ENCODE data around the gene KCNK16. TPM values are rescaled to one million over a fixed set of nuclear protein-coding genes. Genes with fewer than 3 reads are reported as not detected.
A peak's percentile ranks its signal among the peaks of the same experiment; 100 is the strongest.
"Not testable (repeated sequence)": the region's sequence is repeated elsewhere in the genome, so short reads cannot be mapped to it uniquely, and the experiment has no call there.

KCNK16 gene
- total and polyA plus RNA-seq, 5 donors from 2014 or later: not detected

- Histone ChIP-seq H3K36me3 (ENCODE audit: control insufficient read depth, insufficient read depth, low read length) (no peaks in the 10 kb centered on the region), H3K4me3 (ENCODE audit: low read depth, low read length) (no peak overlapping the region), H3K27me3 (ENCODE audit: control insufficient read depth, insufficient read depth, low read length) (no peaks in the 10 kb centered on the region), H3K27ac (ENCODE audit: insufficient read depth, low read length, poor library complexity, severe bottlenecking) (no peak overlapping the region), H3K4me1 (ENCODE audit: control insufficient read depth, insufficient read depth, low read length, poor library complexity, severe bottlenecking) (no peaks in the 10 kb centered on the region), H3K9me3 (ENCODE audit: control insufficient read depth in 2 of 2, low read length in 2 of 2) (no peaks in the 10 kb centered on the region)
- no peak overlapping the region for H3K4me3 Mint-ChIP-seq
- peaks cover 0 to 2% (median 0%) of the 10 kb centered on the region in 7 donors for H3K9me3 Mint-ChIP-seq
- ATAC-seq (ENCODE audit: low read depth in 2 of 2) (no peak), DNase-seq (no peak)
- no peaks in the 10 kb centered on the region for H3K4me1 Mint-ChIP-seq
- H3K27ac Mint-ChIP-seq: peak overlapping the region in 2 of 3 donors; percentile 5 to 44
- H3K36me3 Mint-ChIP-seq: no peaks in the 10 kb centered on the region
- no peaks in the 10 kb centered on the region for H3K27me3 Mint-ChIP-seq
Observed at GRCh38 chr6:39294899-39295298, 27.6 kb downstream of the KCNK16 start.

DNA sequence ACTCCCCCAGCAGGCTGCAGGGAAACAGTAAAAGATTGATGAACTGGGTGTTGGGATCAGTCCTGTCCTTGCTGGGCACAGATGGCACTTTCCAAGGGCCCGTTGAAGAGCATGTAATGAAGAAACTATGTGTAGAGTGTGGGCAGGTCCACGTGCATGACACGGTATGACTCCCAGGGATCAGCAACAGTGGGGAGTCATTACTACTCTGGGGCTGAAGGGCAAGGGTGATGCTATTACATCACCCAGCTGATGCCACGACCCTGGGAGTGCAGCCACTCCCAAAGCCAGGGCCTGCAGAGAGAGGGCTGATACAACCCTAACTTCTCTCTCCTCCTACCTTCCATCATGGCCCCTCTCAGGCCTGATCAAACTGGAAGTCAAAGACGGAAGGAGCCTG, 28.4 kb downstream of the KCNK16 start:
- no peak overlapping the region for H3K27ac ChIP-seq (ENCODE audit: insufficient read depth, low read length, poor library complexity, severe bottlenecking)
- no peaks in the 10 kb centered on the region for H3K36me3 ChIP-seq (ENCODE audit: control insufficient read depth, insufficient read depth, low read length)
- H3K4me1 ChIP-seq (ENCODE audit: control insufficient read depth, insufficient read depth, low read length, poor library complexity, severe bottlenecking): no peaks in the 10 kb centered on the region
- ATAC-seq (ENCODE audit: low read depth in 2 of 2) (no peak), DNase-seq (no peak)
- Mint-ChIP-seq H3K27ac (no peak overlapping the region), H3K4me3 (no peak overlapping the region), H3K4me1 (no peaks in the 10 kb centered on the region), H3K9me3 (peaks cover 0 to 2% (median 0%) of the 10 kb centered on the region in 7 donors), H3K27me3 (no peaks in the 10 kb centered on the region), H3K36me3 (no peaks in the 10 kb centered on the region)
- H3K27me3 ChIP-seq (ENCODE audit: control insufficient read depth, insufficient read depth, low read length): no peaks in the 10 kb centered on the region
- H3K9me3 ChIP-seq (ENCODE audit: control insufficient read depth in 2 of 2, low read length in 2 of 2): no peaks in the 10 kb centered on the region
- no peak overlapping the region for H3K4me3 ChIP-seq (ENCODE audit: low read depth, low read length)

- Mint-ChIP-seq H3K27me3 (no peaks in the 10 kb centered on the region), H3K27ac (no peak overlapping the region), H3K36me3 (no peaks in the 10 kb centered on the region), H3K4me1 (no peaks in the 10 kb centered on the region), H3K9me3 (peaks cover 0 to 2% (median 0%) of the 10 kb centered on the region in 7 donors), H3K4me3 (no peak overlapping the region)
- Histone ChIP-seq H3K4me1 (ENCODE audit: control insufficient read depth, insufficient read depth, low read length, poor library complexity, severe bottlenecking) (no peaks in the 10 kb centered on the region), H3K27me3 (ENCODE audit: control insufficient read depth, insufficient read depth, low read length) (no peaks in the 10 kb centered on the region), H3K36me3 (ENCODE audit: control insufficient read depth, insufficient read depth, low read length) (no peaks in the 10 kb centered on the region), H3K27ac (ENCODE audit: insufficient read depth, low read length, poor library complexity, severe bottlenecking) (no peak overlapping the region), H3K9me3 (ENCODE audit: control insufficient read depth in 2 of 2, low read length in 2 of 2) (no peaks in the 10 kb centered on the region), H3K4me3 (ENCODE audit: low read depth, low read length) (no peak overlapping the region)
- no peak for DNase-seq
- ATAC-seq (ENCODE audit: low read depth in 2 of 2): no peak
Observed at GRCh38 chr6:39292637-39293036, 29.9 kb downstream of the KCNK16 start.

- H3K27me3 Mint-ChIP-seq: no peaks in the 10 kb centered on the region
- Histone ChIP-seq H3K36me3 (ENCODE audit: control insufficient read depth, insufficient read depth, low read length) (no peaks in the 10 kb centered on the region), H3K4me1 (ENCODE audit: control insufficient read depth, insufficient read depth, low read length, poor library complexity, severe bottlenecking) (no peaks in the 10 kb centered on the region), H3K9me3 (ENCODE audit: control insufficient read depth in 2 of 2, low read length in 2 of 2) (no peaks in the 10 kb centered on the region), H3K27ac (ENCODE audit: insufficient read depth, low read length, poor library complexity, severe bottlenecking) (no peak overlapping the region), H3K27me3 (ENCODE audit: control insufficient read depth, insufficient read depth, low read length) (no peaks in the 10 kb centered on the region), H3K4me3 (ENCODE audit: low read depth, low read length) (no peak overlapping the region)
- ATAC-seq (ENCODE audit: low read depth in 2 of 2): no peak
- H3K27ac Mint-ChIP-seq: no peak overlapping the region
- H3K9me3 Mint-ChIP-seq: peaks cover 0 to 2% (median 0%) of the 10 kb centered on the region in 7 donors
- no peak for DNase-seq
- H3K36me3 Mint-ChIP-seq: no peaks in the 10 kb centered on the region
- no peaks in the 10 kb centered on the region for H3K4me1 Mint-ChIP-seq
- no peak overlapping the region for H3K4me3 Mint-ChIP-seq
Observed at GRCh38 chr6:39289490-39289889, 33.0 kb downstream of the KCNK16 start.

DNA sequence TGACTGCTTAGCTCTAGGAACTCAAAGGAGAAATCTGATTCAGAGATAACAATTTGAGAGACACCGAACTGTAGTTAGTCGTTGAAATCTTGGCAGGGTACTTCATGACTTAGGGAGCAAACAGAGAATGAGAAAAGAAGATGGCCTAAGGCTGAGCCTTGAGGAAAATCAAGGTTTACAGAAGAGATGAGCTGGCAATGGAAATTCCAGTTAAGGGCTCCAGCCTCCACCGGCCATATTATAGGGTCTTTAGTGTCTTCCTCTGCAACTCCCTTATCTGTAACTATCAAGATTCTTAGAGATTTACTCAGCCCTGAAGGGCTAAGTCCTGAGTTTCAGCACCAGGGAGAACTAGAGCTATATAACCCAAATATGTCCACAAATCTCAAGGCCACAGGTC, 34.9 kb downstream of the KCNK16 start:
- H3K4me1 Mint-ChIP-seq: no peaks in the 10 kb centered on the region
- ATAC-seq (ENCODE audit: low read depth in 2 of 2): no peak

GRCh38 chr6:39286596-39286995, 35.9 kb downstream of the KCNK16 start:
- ATAC-seq (ENCODE audit: low read depth in 2 of 2); DNase-seq; H3K27me3 Mint-ChIP-seq; H3K4me3 Mint-ChIP-seq; H3K36me3 Mint-ChIP-seq; H3K4me1 ChIP-seq (ENCODE audit: control insufficient read depth, insufficient read depth, low read length, poor library complexity, severe bottlenecking); H3K27ac Mint-ChIP-seq; H3K4me1 Mint-ChIP-seq; H3K27ac ChIP-seq (ENCODE audit: insufficient read depth, low read length, poor library complexity, severe bottlenecking); H3K9me3 Mint-ChIP-seq; H3K36me3 ChIP-seq (ENCODE audit: control insufficient read depth, insufficient read depth, low read length); H3K9me3 ChIP-seq (ENCODE audit: control insufficient read depth in 2 of 2, low read length in 2 of 2); H3K27me3 ChIP-seq (ENCODE audit: control insufficient read depth, insufficient read depth, low read length); H3K4me3 ChIP-seq (ENCODE audit: low read depth, low read length): not testable (repeated sequence)

More for the DNA sequence above, 34.9 kb downstream of the KCNK16 start:
- no peaks in the 10 kb centered on the region for H3K36me3 Mint-ChIP-seq
- H3K27me3 Mint-ChIP-seq: no peaks in the 10 kb centered on the region
- Histone ChIP-seq H3K27ac (ENCODE audit: insufficient read depth, low read length, poor library complexity, severe bottlenecking) (no peak overlapping the region), H3K4me3 (ENCODE audit: low read depth, low read length) (no peak overlapping the region), H3K4me1 (ENCODE audit: control insufficient read depth, insufficient read depth, low read length, poor library complexity, severe bottlenecking) (no peaks in the 10 kb centered on the region), H3K9me3 (ENCODE audit: control insufficient read depth in 2 of 2, low read length in 2 of 2) (no peaks in the 10 kb centered on the region), H3K27me3 (ENCODE audit: control insufficient read depth, insufficient read depth, low read length) (no peaks in the 10 kb centered on the region), H3K36me3 (ENCODE audit: control insufficient read depth, insufficient read depth, low read length) (no peaks in the 10 kb centered on the region)
- no peak overlapping the region for H3K27ac Mint-ChIP-seq
- H3K4me3 Mint-ChIP-seq: no peak overlapping the region
- peaks cover 0 to 2% (median 0%) of the 10 kb centered on the region in 7 donors for H3K9me3 Mint-ChIP-seq
- DNase-seq: no peak

DNA sequence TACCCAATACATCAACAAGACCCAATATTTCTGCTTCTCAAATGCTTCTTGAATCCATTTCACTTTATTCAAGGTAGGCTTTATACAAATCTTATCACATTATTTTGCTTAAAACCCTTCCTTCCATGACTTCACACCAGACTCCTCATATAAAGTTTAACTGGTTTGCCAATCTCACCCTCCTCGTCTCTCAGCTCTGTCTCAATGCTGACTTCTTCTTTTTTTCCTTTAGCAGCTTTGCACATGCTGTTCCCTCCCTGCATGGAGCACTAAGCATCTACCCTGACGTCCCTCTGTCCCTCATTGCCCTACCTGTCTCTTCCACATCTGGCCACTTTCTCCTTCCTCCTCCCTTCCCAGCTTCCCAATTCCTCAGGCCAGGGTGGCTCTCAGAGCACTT, 39.7 kb downstream of the KCNK16 start:
- ATAC-seq (ENCODE audit: low read depth in 2 of 2): no peak
- no peak overlapping the region for H3K27ac Mint-ChIP-seq
- peaks cover 0 to 2% (median 0%) of the 10 kb centered on the region in 7 donors for H3K9me3 Mint-ChIP-seq
- DNase-seq: no peak
- H3K9me3 ChIP-seq (ENCODE audit: control insufficient read depth in 2 of 2, low read length in 2 of 2): no peaks in the 10 kb centered on the region
- H3K4me3 ChIP-seq (ENCODE audit: low read depth, low read length): no peak overlapping the region
- H3K4me3 Mint-ChIP-seq: no peak overlapping the region
- H3K4me1 ChIP-seq (ENCODE audit: control insufficient read depth, insufficient read depth, low read length, poor library complexity, severe bottlenecking): no peaks in the 10 kb centered on the region
- no peaks in the 10 kb centered on the region for H3K4me1 Mint-ChIP-seq
- no peaks in the 10 kb centered on the region for H3K27me3 ChIP-seq (ENCODE audit: control insufficient read depth, insufficient read depth, low read length)
- no peaks in the 10 kb centered on the region for H3K27me3 Mint-ChIP-seq
- no peaks in the 10 kb centered on the region for H3K36me3 ChIP-seq (ENCODE audit: control insufficient read depth, insufficient read depth, low read length)
- no peak overlapping the region for H3K27ac ChIP-seq (ENCODE audit: insufficient read depth, low read length, poor library complexity, severe bottlenecking)
- H3K36me3 Mint-ChIP-seq: no peaks in the 10 kb centered on the region

GRCh38 chr6:39281312-39281980, 41.1 kb downstream of the KCNK16 start:
- Mint-ChIP-seq H3K36me3 (no peaks in the 10 kb centered on the region), H3K4me3 (no peak overlapping the region), H3K27ac (no peak overlapping the region), H3K27me3 (no peaks in the 10 kb centered on the region), H3K9me3 (peaks cover 0 to 2% (median 0%) of the 10 kb centered on the region in 7 donors), H3K4me1 (no peaks in the 10 kb centered on the region)
- H3K9me3 ChIP-seq (ENCODE audit: control insufficient read depth in 2 of 2, low read length in 2 of 2): no peaks in the 10 kb centered on the region
- no peak overlapping the region for H3K27ac ChIP-seq (ENCODE audit: insufficient read depth, low read length, poor library complexity, severe bottlenecking)
- ATAC-seq (ENCODE audit: low read depth in 2 of 2) (no peak), DNase-seq (no peak)
- H3K4me1 ChIP-seq (ENCODE audit: control insufficient read depth, insufficient read depth, low read length, poor library complexity, severe bottlenecking): no peaks in the 10 kb centered on the region
- no peaks in the 10 kb centered on the region for H3K27me3 ChIP-seq (ENCODE audit: control insufficient read depth, insufficient read depth, low read length)
- no peaks in the 10 kb centered on the region for H3K36me3 ChIP-seq (ENCODE audit: control insufficient read depth, insufficient read depth, low read length)
- H3K4me3 ChIP-seq (ENCODE audit: low read depth, low read length): no peak overlapping the region

Data from CD4-positive, CD25-positive, alpha-beta regulatory T cell (primary cell).